ENCODE data around the gene MTUS2. TPM values are rescaled to one million over a fixed set of nuclear protein-coding genes. Genes with fewer than 3 reads are reported as not detected.

The MTUS2 gene
- total and polyA plus RNA-seq, 2 of the 8 experiments (the other 6 are each of a cell fraction or from before 2014, with no cell fraction given), result 0.18 to 0.80 TPM

- Histone ChIP-seq H2BK120ac (replicated peaks; ENCODE audit: low read depth, low read length) (no peak overlapping the region), H4K8ac (ENCODE audit: extremely low read depth, insufficient read depth, low read length) (no peak overlapping the region), H3K4ac (replicated peaks; ENCODE audit: insufficient read length, low read depth, low read length) (no peak overlapping the region), H3K4me1 (replicated peaks in 1 of 4; ENCODE audit: control insufficient read depth in 3 of 4, insufficient read depth in 4 of 4, low read length in 3 of 4) (no peaks in the 10 kb centered on the region), H3K23ac (ENCODE audit: insufficient read length) (no peak overlapping the region), H2BK5ac (ENCODE audit: low read depth, low read length) (no peak overlapping the region), H2AFZ (ENCODE audit: low read length) (no peak overlapping the region), H2AK5ac (ENCODE audit: low read depth, low read length) (no peak overlapping the region), H2BK15ac (ENCODE audit: low read length) (no peak overlapping the region), H3K9ac (replicated peaks in 1 of 4; ENCODE audit: extremely low read depth in 1 of 4, low read depth in 3 of 4, low read length in 3 of 4) (no peak overlapping the region), H3K4me2 (ENCODE audit: insufficient read depth in 1 of 2, low read depth in 2 of 2, low read length in 2 of 2) (no peak overlapping the region), H3K56ac (replicated peaks; ENCODE audit: insufficient read length, low read depth, low read length) (no peak overlapping the region), H3K23me2 (ENCODE audit: low read depth, low read length) (no peaks in the 10 kb centered on the region; the same call in 1 of the 2 replicates), H3K79me1 (ENCODE audit: low read depth, low read length) (no peaks in the 10 kb centered on the region), H2BK12ac (ENCODE audit: low read depth, low read length) (no peak overlapping the region), H4K5ac (ENCODE audit: insufficient read length, low read depth, low read length) (no peak overlapping the region), H3K27ac (ENCODE audit: low read depth, low read length) (no peak overlapping the region), H4K20me1 (replicated peaks in 1 of 2; ENCODE audit: control insufficient read depth in 1 of 2, insufficient read depth in 2 of 2, low read length in 2 of 2) (no peaks in the 10 kb centered on the region), H3K4me3 (ENCODE audit: extremely low read depth in 1 of 4, insufficient read depth in 2 of 4, low read depth in 3 of 4, low read length in 4 of 4) (no peak overlapping the region), H3K9me3 (ENCODE audit: insufficient read depth in 2 of 2, low read depth in 1 of 2, low read length in 1 of 2) (no peaks in the 10 kb centered on the region), H3K14ac (ENCODE audit: insufficient read length) (no peak overlapping the region), H3K27me3 (replicated peaks in 1 of 4; ENCODE audit: control insufficient read depth in 3 of 4, extremely low read depth in 1 of 4, insufficient read depth in 3 of 4, low read length in 3 of 4) (peaks cover 0 to 2% (median 0%) of the 10 kb centered on the region in 4 experiments; a peak in 1 of 7 replicates), H3K18ac (ENCODE audit: extremely low read depth, low read length) (no peak overlapping the region), H2BK20ac (ENCODE audit: low read length) (no peak overlapping the region), H3K79me2 (ENCODE audit: control insufficient read depth in 1 of 2, insufficient read depth in 2 of 2, low read length in 2 of 2) (no peaks in the 10 kb centered on the region), H4K91ac (replicated peaks; ENCODE audit: insufficient read length, low read length) (no peak overlapping the region), H3K36me3 (ENCODE audit: control insufficient read depth in 2 of 4, insufficient read depth in 4 of 4, low read length in 3 of 4) (no peaks in the 10 kb centered on the region)
- ChIA-PET POLR2A (ENCODE audit: partially characterized antibody) (no interaction called here), CTCF (ENCODE audit: partially characterized antibody) (no interaction called here)
- FAIRE-seq (no peak), DNase-seq (ENCODE audit: low read depth in 1 of 2, low spot score in 2 of 2) (no peak)
- TF ChIP-seq CTCF (IDR thresholded peaks at IDR 0.05; ENCODE audit: control extremely low read depth in 1 of 3, insufficient read depth in 1 of 3, low read depth in 1 of 3, low read length in 3 of 3) (no peak), CBX5 (IDR thresholded peaks at IDR 0.05; ENCODE audit: low read depth, low read length) (no peak), TBP (IDR thresholded peaks at IDR 0.05; ENCODE audit: low read depth, low read length) (no peak), KDM4A (IDR thresholded peaks at IDR 0.05; ENCODE audit: low read depth, low read length, severe bottlenecking) (no peak)
- WGBS, 2 experiments (ENCODE audit: extremely low coverage in 1 of 2, insufficient coverage in 1 of 2, insufficient read length in 1 of 2, insufficient replicate concordance in 2 of 2, low coverage in 1 of 2, low lambda C conversion rate in 2 of 2, missing lambda C conversion rate in 1 of 2), result 94% methylated on average over 2 of the region's 2 CpGs; no CpG with 5 or more reads in 1 of the 2 experiments
These were observed 309.5 kb downstream of the MTUS2 start for GRCh38 chr13:29129616-29130015.
